GM12873 (cell line): ENCODE data around the gene TRMU.

Source experiments
- CTCF ChIP-seq: IDR thresholded peaks from 2 replicates; pipeline ENCODE4 v1.5.1; 2012; ENCODE audit warnings: low read depth, mild to moderate bottlenecking, moderate library complexity, low read length, control low read depth; ENCODE audit not compliant: insufficient read depth; ENCODE audit errors: missing control alignments

Gene TRMU

GRCh38 chr22:46329616-46330015 is 5.9 kb upstream of the TRMU start:
- no peak for TF ChIP-seq CTCF

GRCh38 chr22:46330426-46330825 is 5.1 kb upstream of the TRMU start:
- no peak for TF ChIP-seq CTCF

GRCh38 chr22:46331496-46331895 is 4.0 kb upstream of the TRMU start:
- no peak for TF ChIP-seq CTCF

GRCh38 chr22:46336119-46337078 is 885 bp downstream of the TRMU start:
- TF ChIP-seq CTCF, result no peak

- no peak for TF ChIP-seq CTCF
These were observed 2.4 kb downstream of the TRMU start for GRCh38 chr22:46337870-46338269.

- TF ChIP-seq CTCF, result no peak
These were observed 3.1 kb downstream of the TRMU start for GRCh38 chr22:46338636-46339035.

- no peak for TF ChIP-seq CTCF
These were observed 4.4 kb downstream of the TRMU start for GRCh38 chr22:46339956-46340355.
